BLaER1 (cell line): ENCODE measurements around the gene SLCO3A1.

Source experiments
- H3K27ac ChIP-seq: shearing (Covaris generic); formaldehyde crosslinking; 2 replicates; pipeline ENCODE4 v1.8.1; 2022
- H3K27me3 ChIP-seq: shearing (Covaris generic); formaldehyde crosslinking; 2 replicates; pipeline ENCODE4 v1.8.1; 2022
- H3K36me3 ChIP-seq: shearing (Covaris generic); formaldehyde crosslinking; 2 replicates; pipeline ENCODE4 v1.8.1; 2022
- H3K4me1 ChIP-seq: shearing (Covaris generic); formaldehyde crosslinking; 2 replicates; pipeline ENCODE4 v1.8.1; 2022
- H3K4me2 ChIP-seq: shearing (Covaris generic); formaldehyde crosslinking; 2 replicates; pipeline ENCODE4 v1.8.1; 2022
- H3K4me3 ChIP-seq: shearing (Covaris generic); formaldehyde crosslinking; 2 replicates; pipeline ENCODE4 v1.8.1; 2022
- H3K9ac ChIP-seq: shearing (Covaris generic); formaldehyde crosslinking; 2 replicates; pipeline ENCODE4 v1.8.1; 2022
- H3K9me3 ChIP-seq: shearing (Covaris generic); formaldehyde crosslinking; 2 replicates; pipeline ENCODE4 v1.8.1; 2022
- H4K20me1 ChIP-seq: shearing (Covaris generic); formaldehyde crosslinking; 2 replicates; pipeline ENCODE4 v1.8.1; 2022
- Cebpa-rat ChIP-seq: shearing (Covaris generic); IDR thresholded peaks from 2 replicates; pipeline ENCODE4 v1.8.1; 2022

The SLCO3A1 gene

DNA sequence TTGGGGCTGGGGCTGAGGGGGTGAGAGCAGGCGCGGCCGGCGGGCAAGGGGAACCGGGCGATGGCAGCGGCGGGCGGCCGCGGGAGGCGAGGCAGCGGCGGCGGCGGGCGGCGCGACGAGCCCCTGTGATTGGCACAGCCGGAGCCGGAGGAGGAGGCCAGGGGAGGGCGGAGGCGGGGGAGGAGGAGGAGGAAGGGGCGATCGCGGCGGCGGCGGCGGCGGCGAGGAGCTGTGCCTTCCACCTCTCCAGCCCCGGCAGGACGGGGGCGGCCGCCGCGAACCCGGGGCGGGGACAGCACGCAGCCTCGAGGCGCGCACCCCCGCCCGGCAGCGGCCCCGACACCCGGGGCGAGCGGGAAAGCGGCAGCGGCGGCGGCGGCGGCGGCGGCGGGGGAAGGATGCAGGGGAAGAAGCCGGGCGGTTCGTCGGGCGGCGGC, at the start of gene SLCO3A1:
TSS of gene SLCO3A1 (plus strand) at position 198 of the 437 bp plus-strand sequence.
- no peak for TF ChIP-seq Cebpa-rat
- peaks cover 18% of the 10 kb centered on the region for H3K27me3 ChIP-seq
- H3K4me2 ChIP-seq = peak within 1 kb of the TSS; percentile 97
- no peaks in the 10 kb centered on the region for H3K9me3 ChIP-seq
- H3K27ac ChIP-seq = peak within 1 kb of the TSS; percentile 84
- no peaks in the 10 kb centered on the region for H3K36me3 ChIP-seq
- H4K20me1 ChIP-seq = peaks cover 42% of the 10 kb centered on the region
- H3K4me1 ChIP-seq = peaks cover 66% of the 10 kb centered on the region
- peak within 1 kb of the TSS; percentile 84 for H3K9ac ChIP-seq
- peak within 1 kb of the TSS; percentile 81 for H3K4me3 ChIP-seq

DNA sequence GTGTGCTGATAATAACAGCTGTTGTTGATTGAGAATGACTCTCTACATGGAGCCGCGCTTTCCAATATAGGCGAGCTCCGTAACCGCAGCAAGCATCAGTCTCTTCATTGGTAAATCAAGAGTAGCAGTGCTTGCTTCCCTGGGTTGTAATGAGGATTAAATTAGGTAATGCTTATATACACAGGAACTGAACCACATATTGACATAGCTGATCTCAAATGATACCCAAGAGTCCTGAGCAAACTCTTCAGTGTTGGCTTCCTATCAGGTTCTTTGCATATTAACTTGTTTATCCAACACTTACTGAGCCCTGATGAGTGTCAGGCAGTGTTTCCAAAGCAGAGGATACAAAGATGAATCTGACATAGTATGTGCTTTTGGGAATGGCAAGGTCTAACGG, 46.4 kb upstream of the SLCO3A1 start:
- Histone ChIP-seq H3K4me2 (no peak overlapping the region), H3K9ac (no peak overlapping the region), H4K20me1 (no peaks in the 10 kb centered on the region), H3K4me3 (no peak overlapping the region), H3K27me3 (no peaks in the 10 kb centered on the region), H3K9me3 (no peaks in the 10 kb centered on the region; the same call in 1 of the 2 replicates), H3K27ac (no peak overlapping the region), H3K4me1 (no peaks in the 10 kb centered on the region), H3K36me3 (no peaks in the 10 kb centered on the region)
- no peak for TF ChIP-seq Cebpa-rat

DNA sequence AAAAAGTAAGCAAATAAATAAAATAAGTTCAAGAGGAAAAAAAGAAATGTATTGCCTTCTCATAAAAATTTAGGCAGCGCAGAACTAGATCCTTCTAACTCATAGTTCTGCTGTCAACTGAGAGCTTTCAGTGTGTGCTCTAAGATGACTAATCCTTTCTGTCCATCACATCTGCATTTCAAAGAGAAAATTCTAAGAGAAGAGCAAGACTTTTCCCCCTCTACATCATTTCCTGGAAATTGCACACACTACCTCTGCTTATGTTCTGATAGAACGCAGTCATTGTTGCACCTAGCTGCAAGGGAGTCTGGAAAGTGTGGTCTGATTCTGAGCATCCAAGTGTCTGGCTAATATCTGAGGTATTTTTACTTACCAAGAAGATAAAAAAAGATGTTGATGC, 39.6 kb upstream of the SLCO3A1 start:
- Histone ChIP-seq H3K9me3 (peaks cover 21% of the 10 kb centered on the region), H3K27ac (no peak overlapping the region), H3K36me3 (no peaks in the 10 kb centered on the region), H3K4me3 (no peak overlapping the region), H3K4me1 (no peaks in the 10 kb centered on the region), H4K20me1 (no peaks in the 10 kb centered on the region), H3K4me2 (no peak overlapping the region), H3K9ac (no peak overlapping the region), H3K27me3 (no peaks in the 10 kb centered on the region)
- TF ChIP-seq Cebpa-rat = no peak

DNA sequence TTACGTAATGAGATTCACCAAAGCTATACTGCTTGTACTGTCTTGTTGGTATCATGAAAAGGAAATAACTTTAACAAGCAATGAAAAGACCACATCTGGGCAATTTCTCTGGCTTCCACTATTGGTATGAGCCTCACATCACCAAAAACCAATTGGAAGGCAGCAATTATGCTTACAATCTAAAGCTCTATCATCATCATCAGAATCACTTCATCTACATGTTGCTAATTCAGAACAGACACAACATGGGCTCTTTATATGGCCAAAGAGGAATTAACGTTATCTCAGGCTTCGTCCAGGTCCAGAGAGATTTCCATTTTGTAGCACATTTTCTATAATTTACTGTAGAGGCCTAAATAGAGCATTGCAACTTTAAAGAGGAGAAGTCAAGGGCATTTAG, 36.6 kb upstream of the SLCO3A1 start:
- no peak for TF ChIP-seq Cebpa-rat
- H3K4me1 ChIP-seq = no peaks in the 10 kb centered on the region
- no peaks in the 10 kb centered on the region for H4K20me1 ChIP-seq
- no peak overlapping the region for H3K4me2 ChIP-seq
- no peak overlapping the region for H3K27ac ChIP-seq
- no peaks in the 10 kb centered on the region for H3K36me3 ChIP-seq
- H3K9ac ChIP-seq = no peak overlapping the region
- H3K4me3 ChIP-seq = no peak overlapping the region
- H3K9me3 ChIP-seq = peaks cover 21% of the 10 kb centered on the region
- H3K27me3 ChIP-seq = no peaks in the 10 kb centered on the region

DNA sequence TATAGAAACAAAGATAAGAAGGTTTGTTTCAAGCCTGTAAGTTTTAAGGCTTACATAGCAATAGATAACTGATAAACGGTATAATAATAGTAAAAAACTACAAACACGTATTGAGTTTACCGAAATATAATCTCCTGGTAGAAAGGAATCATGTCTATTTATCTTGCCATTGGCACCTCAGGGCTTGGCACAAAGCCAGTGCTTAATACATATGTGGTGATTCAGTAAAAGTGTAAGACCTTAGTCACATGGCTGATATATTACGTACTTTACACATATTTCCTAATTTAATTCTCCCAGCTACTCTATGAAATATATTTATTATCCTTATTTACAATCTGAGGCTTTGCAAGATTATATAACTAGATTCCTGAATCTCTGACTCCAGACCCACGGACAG, 32.0 kb upstream of the SLCO3A1 start:
- Histone ChIP-seq H3K9me3 (no peaks in the 10 kb centered on the region), H3K36me3 (no peaks in the 10 kb centered on the region), H3K9ac (no peak overlapping the region), H3K4me2 (no peak overlapping the region), H3K4me3 (no peak overlapping the region), H3K27me3 (no peaks in the 10 kb centered on the region), H4K20me1 (no peaks in the 10 kb centered on the region), H3K27ac (no peak overlapping the region), H3K4me1 (no peaks in the 10 kb centered on the region)
- TF ChIP-seq Cebpa-rat = no peak

DNA sequence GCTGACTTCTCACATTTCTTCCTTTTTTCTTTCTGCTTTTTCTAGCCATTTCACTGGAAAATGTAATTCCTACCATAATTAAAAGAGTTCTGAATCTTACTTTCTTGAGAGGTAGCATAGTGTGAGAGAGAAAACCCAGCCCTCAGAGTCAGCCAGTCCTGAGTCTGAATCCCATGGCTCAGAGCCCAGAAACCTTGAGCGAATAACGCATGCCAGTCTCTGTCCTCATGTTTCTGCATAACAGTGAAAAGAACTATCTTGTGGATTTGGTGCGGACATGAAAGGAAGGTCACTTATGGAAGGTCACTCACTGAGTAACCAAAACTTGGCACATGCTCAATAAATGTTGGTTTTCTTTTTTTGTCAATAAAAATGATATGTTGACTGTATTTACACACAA, 29.3 kb upstream of the SLCO3A1 start:
- TF ChIP-seq Cebpa-rat = no peak
- Histone ChIP-seq H3K4me3 (no peak overlapping the region), H3K4me1 (no peaks in the 10 kb centered on the region), H3K4me2 (no peak overlapping the region), H3K9ac (no peak overlapping the region), H4K20me1 (no peaks in the 10 kb centered on the region), H3K9me3 (no peaks in the 10 kb centered on the region), H3K27ac (no peak overlapping the region), H3K27me3 (no peaks in the 10 kb centered on the region), H3K36me3 (no peaks in the 10 kb centered on the region)

DNA sequence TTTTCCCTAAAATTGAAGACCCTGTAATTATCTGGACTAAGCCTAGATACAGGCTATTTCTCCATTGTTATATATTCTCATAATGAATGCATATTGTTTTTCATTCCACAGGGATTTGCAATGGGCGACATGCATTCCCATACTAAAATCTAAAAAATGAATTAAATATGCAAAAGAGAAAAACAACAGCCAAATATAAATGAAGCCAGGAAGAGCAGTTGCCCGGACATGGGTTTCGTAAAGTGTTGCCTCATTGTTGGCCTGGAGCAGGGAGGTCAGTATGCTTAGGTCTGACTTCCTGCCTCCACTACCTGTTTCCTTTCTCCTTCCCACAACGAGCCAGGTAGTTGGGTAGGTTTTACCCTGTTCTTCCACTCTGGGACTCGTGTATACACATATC, 27.1 kb upstream of the SLCO3A1 start:
- no peaks in the 10 kb centered on the region for H3K9me3 ChIP-seq
- no peaks in the 10 kb centered on the region for H4K20me1 ChIP-seq
- no peaks in the 10 kb centered on the region for H3K36me3 ChIP-seq
- no peak for TF ChIP-seq Cebpa-rat
- no peak overlapping the region for H3K27ac ChIP-seq
- H3K4me1 ChIP-seq = no peaks in the 10 kb centered on the region
- no peak overlapping the region for H3K4me2 ChIP-seq
- no peak overlapping the region for H3K9ac ChIP-seq
- no peak overlapping the region for H3K4me3 ChIP-seq
- no peaks in the 10 kb centered on the region for H3K27me3 ChIP-seq

DNA sequence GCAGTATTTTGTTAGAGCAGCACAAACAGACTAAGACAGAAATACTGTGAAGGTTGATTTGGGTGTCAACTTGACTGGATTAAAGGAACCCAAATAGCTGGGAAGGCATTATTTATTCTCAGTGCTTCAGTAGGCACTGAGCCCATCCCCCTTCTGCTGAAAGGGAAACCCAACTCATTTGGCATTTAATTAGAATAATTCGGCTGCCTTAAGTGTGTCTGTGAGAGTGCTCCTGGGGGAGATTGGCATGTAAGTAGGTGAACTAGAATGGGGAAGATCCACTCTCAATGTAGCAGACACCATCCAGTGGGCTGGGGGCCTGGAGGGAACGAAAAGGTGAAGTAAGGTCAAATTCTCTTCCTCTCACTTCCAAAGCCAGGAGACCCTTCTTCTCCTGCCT, 20.5 kb upstream of the SLCO3A1 start:
- Histone ChIP-seq H3K27me3 (no peaks in the 10 kb centered on the region), H3K4me1 (no peaks in the 10 kb centered on the region), H3K36me3 (no peaks in the 10 kb centered on the region), H3K9ac (no peak overlapping the region), H3K9me3 (no peaks in the 10 kb centered on the region), H4K20me1 (no peaks in the 10 kb centered on the region), H3K27ac (no peak overlapping the region), H3K4me2 (no peak overlapping the region), H3K4me3 (no peak overlapping the region)
- TF ChIP-seq Cebpa-rat = no peak

DNA sequence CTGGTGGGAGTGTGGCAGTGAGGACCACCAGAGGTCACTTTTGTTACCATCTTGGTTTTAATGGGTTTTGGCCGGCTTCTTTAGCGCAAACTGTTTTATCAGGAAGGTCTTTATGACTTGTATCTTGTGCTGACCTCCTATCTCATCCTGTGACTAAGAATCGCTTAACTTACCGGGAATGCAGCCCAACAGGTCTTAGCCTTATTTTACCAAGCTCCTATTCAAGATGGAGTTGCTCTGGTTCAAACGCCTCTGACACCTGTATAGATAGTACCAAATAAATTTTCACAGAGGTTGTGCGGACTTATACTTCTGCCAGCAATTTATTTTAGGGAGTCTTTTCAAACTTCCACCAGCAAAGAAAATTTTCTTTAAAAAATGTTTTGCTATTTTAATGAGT, 13.6 kb upstream of the SLCO3A1 start:
- no peaks in the 10 kb centered on the region for H3K27me3 ChIP-seq
- TF ChIP-seq Cebpa-rat = no peak
- no peak overlapping the region for H3K4me2 ChIP-seq
- H3K27ac ChIP-seq = no peak overlapping the region
- H3K9me3 ChIP-seq = peaks cover 6% of the 10 kb centered on the region; the same call in 1 of the 2 replicates
- no peaks in the 10 kb centered on the region for H3K4me1 ChIP-seq
- no peak overlapping the region for H3K4me3 ChIP-seq
- no peaks in the 10 kb centered on the region for H4K20me1 ChIP-seq
- H3K9ac ChIP-seq = no peak overlapping the region
- no peaks in the 10 kb centered on the region for H3K36me3 ChIP-seq

DNA sequence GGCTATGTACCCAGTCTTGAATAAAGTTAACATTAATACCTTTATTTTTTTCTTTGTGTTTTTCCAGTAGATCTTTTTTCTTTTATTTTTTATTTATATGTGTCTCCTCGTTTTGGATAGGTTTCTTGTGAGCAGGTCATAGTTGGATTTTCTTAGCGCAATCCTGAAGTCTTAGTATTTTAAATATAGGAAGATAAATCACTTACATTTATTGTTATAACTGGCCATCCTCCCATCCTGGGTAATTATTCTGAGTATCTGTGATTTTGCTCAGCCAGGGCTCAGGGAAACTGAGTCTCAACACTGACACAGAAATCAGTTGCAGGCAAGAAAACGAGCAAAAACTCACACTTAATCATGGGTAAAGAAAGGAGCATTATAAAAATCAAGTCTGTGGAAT, 11.6 kb upstream of the SLCO3A1 start:
- no peaks in the 10 kb centered on the region for H3K27me3 ChIP-seq
- H3K4me2 ChIP-seq = no peak overlapping the region

DNA sequence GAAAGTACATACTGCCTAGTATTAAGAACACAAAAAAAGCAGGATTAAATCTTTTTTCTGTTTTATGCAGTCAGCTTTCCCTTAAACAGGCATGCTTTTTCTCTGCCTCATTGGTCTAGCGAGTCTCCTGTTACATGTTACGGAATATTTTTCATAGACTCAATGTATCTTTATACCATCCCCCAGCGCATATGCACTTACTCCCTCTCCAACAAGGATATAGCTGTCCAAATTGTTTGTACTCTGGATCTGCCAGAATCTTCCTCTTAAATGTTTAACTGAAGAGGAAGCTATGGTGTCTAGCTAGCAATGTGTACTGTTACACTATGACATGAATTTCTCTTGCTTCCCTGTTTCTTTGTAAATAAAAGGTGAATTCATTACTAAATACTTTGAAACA, 9.2 kb upstream of the SLCO3A1 start:
- no peak overlapping the region for H3K4me2 ChIP-seq
- H3K4me3 ChIP-seq = no peak overlapping the region
- 0 out of 2 replicates have a peak, but pooled peaks cover 3% of the 10 kb centered on the region for H3K4me1 ChIP-seq
- TF ChIP-seq Cebpa-rat = no peak
- no peak overlapping the region for H3K27ac ChIP-seq
- no peaks in the 10 kb centered on the region for H3K36me3 ChIP-seq
- peaks cover 6% of the 10 kb centered on the region; the same call in 1 of the 2 replicates for H3K9me3 ChIP-seq
- H3K27me3 ChIP-seq = no peaks in the 10 kb centered on the region
- no peak overlapping the region for H3K9ac ChIP-seq
- no peaks in the 10 kb centered on the region for H4K20me1 ChIP-seq

More for the DNA sequence above, 11.6 kb upstream of the SLCO3A1 start:
- Histone ChIP-seq H3K4me3 (no peak overlapping the region), H3K4me1 (no peaks in the 10 kb centered on the region), H3K27ac (no peak overlapping the region), H3K36me3 (no peaks in the 10 kb centered on the region), H3K9ac (no peak overlapping the region), H4K20me1 (no peaks in the 10 kb centered on the region), H3K9me3 (peaks cover 6% of the 10 kb centered on the region; the same call in 1 of the 2 replicates)
- no peak for TF ChIP-seq Cebpa-rat
